ENCODE measurements around the gene SORL1-AS1.
"Not testable (repeated sequence)": the region's sequence is repeated elsewhere in the genome, so short reads cannot be mapped to it uniquely, and the experiment has no call there.

Gene SORL1-AS1

GRCh38 chr11:121410041-121410440 lies 42.7 kb downstream of the SORL1-AS1 start:
- H3K36me3 ChIP-seq (ENCODE audit: control insufficient read depth in 1 of 2, insufficient read depth in 2 of 2, low read length in 1 of 2); H3K4me1 ChIP-seq (ENCODE audit: control insufficient read depth in 1 of 2, insufficient read depth in 2 of 2, low read length in 2 of 2); H3K27me3 ChIP-seq (ENCODE audit: control insufficient read depth in 1 of 2, insufficient read depth in 2 of 2, low read length in 1 of 2); DNase-seq; ATAC-seq (ENCODE audit: low FRiP score); H3K4me3 ChIP-seq (ENCODE audit: low read length in 2 of 2); H3K27ac ChIP-seq (ENCODE audit: low read depth in 1 of 2, low read length in 2 of 2); intact Hi-C loops (cut with DNase I); H3K9me3 ChIP-seq (ENCODE audit: control insufficient read depth, low read length): not testable (repeated sequence)
- 96 to 99% methylated on average over 2 of the region's 2 CpGs for WGBS, 2 donors

DNA sequence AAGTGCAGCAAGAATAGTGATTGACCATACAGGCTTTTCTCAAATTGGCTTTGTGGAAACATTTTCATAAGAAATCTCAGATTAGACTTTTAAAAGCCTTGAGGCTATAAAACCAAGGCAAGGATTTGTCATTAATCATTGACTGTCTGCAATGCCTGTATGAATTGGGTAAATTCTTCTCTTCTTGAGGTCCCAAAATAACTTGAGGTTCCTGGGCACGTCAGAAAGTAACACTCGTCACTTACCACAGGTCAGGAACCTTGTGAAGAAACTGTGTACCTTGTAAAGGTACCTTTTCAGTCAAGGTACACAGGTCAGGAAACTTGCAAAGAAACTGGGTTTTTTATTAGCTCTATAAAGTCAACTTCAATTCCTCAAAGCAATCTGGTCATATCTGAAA lies 43.9 kb downstream of the SORL1-AS1 start:
- whole genome bisulfite sequencing, 2 donors, result 58 to 64% methylated on average over 2 of the region's 2 CpGs
- Histone ChIP-seq H3K9me3 (ENCODE audit: control insufficient read depth, low read length) (no peaks in the 10 kb centered on the region), H3K27ac (ENCODE audit: low read depth in 1 of 2, low read length in 2 of 2) (no peak overlapping the region), H3K4me3 (ENCODE audit: low read length in 2 of 2) (no peak overlapping the region), H3K36me3 (ENCODE audit: control insufficient read depth in 1 of 2, insufficient read depth in 2 of 2, low read length in 1 of 2) (no peaks in the 10 kb centered on the region), H3K4me1 (ENCODE audit: control insufficient read depth in 1 of 2, insufficient read depth in 2 of 2, low read length in 2 of 2) (no peaks in the 10 kb centered on the region), H3K27me3 (ENCODE audit: control insufficient read depth in 1 of 2, insufficient read depth in 2 of 2, low read length in 1 of 2) (no peaks in the 10 kb centered on the region)
- ATAC-seq (ENCODE audit: low FRiP score), result no peak
- intact Hi-C loops (cut with DNase I), result no loop called here
- no peak for DNase-seq

DNA sequence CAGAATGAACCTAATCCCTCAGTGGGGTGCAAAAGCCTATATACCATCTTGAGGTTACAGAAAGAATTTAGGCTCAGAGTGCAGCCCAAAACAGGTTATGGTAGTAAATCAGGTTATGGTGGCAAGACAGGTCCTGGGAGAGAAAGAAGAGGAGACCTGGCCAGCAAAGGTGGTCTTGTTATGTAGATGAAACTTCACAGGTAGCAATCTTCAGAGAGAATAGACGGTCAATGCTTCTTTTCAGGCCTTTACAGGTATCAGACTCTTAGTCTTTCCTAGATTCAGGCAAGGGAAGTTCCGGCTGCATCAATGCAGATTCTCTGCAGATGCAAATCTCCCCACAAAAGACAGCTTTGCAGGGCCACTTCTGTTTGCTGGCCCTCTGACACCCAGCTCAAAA lies 46.5 kb downstream of the SORL1-AS1 start:
- H3K27me3 ChIP-seq (ENCODE audit: control insufficient read depth in 1 of 2, insufficient read depth in 2 of 2, low read length in 1 of 2), result no peaks in the 10 kb centered on the region
- DNase-seq (no peak), ATAC-seq (ENCODE audit: low FRiP score) (no peak)
- WGBS, 2 donors, result 96 to 97% methylated on average over 2 of the region's 2 CpGs
- H3K4me3 ChIP-seq (ENCODE audit: low read length in 2 of 2), result no peak overlapping the region
- H3K27ac ChIP-seq (ENCODE audit: low read depth in 1 of 2, low read length in 2 of 2), result no peak overlapping the region
- H3K9me3 ChIP-seq (ENCODE audit: control insufficient read depth, low read length), result no peaks in the 10 kb centered on the region
- intact Hi-C loops (cut with DNase I), result no loop called here
- H3K4me1 ChIP-seq (ENCODE audit: control insufficient read depth in 1 of 2, insufficient read depth in 2 of 2, low read length in 2 of 2), result no peaks in the 10 kb centered on the region
- no peaks in the 10 kb centered on the region for H3K36me3 ChIP-seq (ENCODE audit: control insufficient read depth in 1 of 2, insufficient read depth in 2 of 2, low read length in 1 of 2)

DNA sequence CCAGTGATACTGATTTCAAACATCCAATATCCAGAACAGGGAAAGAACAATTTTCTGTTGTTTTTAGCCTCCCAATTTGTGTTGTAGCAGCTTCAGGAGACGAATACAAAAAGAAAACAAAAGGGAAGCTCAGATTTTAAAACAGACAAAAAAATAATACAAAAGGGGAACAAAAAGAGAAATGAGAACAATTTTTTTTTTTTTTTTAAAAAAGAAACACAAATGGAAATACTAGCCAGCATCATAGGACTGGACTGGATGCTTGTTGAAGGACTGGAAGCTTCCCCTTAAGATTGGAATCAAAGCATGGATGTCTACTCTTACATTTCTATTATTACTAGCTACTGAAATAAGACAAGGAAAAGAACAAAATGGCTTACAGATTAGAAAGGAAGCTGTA lies 47.1 kb downstream of the SORL1-AS1 start:
- WGBS, 2 donors, result 85 to 90% methylated on average over 1 of the region's 1 CpG
- intact Hi-C loops (cut with DNase I), result no loop called here

DNA sequence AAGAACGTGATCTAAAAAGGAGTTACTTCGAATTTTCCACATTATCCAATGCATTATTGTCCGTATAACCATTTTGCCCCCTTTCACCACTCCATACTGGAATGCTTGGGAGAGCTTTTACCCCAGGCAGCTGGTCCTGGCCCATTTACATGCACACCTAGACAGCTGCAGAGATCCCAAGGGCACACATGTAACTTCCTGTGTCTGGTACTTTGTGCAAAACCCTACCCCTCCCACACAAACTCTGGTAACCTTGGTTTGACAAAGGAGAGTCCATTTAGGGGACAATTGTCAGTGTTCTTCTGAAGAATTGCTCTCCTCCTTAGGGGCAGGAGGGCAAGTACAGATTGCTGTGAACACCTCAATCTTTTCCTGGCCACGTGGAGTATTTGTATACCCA lies 58.0 kb downstream of the SORL1-AS1 start:
- 67 to 89% methylated on average over 4 of the region's 4 CpGs for WGBS, 2 donors
- Histone ChIP-seq H3K4me1 (ENCODE audit: control insufficient read depth in 1 of 2, insufficient read depth in 2 of 2, low read length in 2 of 2) (no peaks in the 10 kb centered on the region), H3K9me3 (ENCODE audit: control insufficient read depth, low read length) (no peaks in the 10 kb centered on the region), H3K36me3 (ENCODE audit: control insufficient read depth in 1 of 2, insufficient read depth in 2 of 2, low read length in 1 of 2) (no peaks in the 10 kb centered on the region), H3K27me3 (ENCODE audit: control insufficient read depth in 1 of 2, insufficient read depth in 2 of 2, low read length in 1 of 2) (no peaks in the 10 kb centered on the region), H3K27ac (ENCODE audit: low read depth in 1 of 2, low read length in 2 of 2) (no peak overlapping the region), H3K4me3 (ENCODE audit: low read length in 2 of 2) (no peak overlapping the region)
- no peak for ATAC-seq (ENCODE audit: low FRiP score)
- intact Hi-C loops (cut with DNase I), result no loop called here
- DNase-seq, result no peak

More for the DNA sequence above, 47.1 kb downstream of the SORL1-AS1 start:
- Histone ChIP-seq H3K27ac (ENCODE audit: low read depth in 1 of 2, low read length in 2 of 2) (no peak overlapping the region), H3K4me3 (ENCODE audit: low read length in 2 of 2) (no peak overlapping the region), H3K9me3 (ENCODE audit: control insufficient read depth, low read length) (no peaks in the 10 kb centered on the region), H3K4me1 (ENCODE audit: control insufficient read depth in 1 of 2, insufficient read depth in 2 of 2, low read length in 2 of 2) (no peaks in the 10 kb centered on the region), H3K27me3 (ENCODE audit: control insufficient read depth in 1 of 2, insufficient read depth in 2 of 2, low read length in 1 of 2) (no peaks in the 10 kb centered on the region), H3K36me3 (ENCODE audit: control insufficient read depth in 1 of 2, insufficient read depth in 2 of 2, low read length in 1 of 2) (no peaks in the 10 kb centered on the region)
- DNase-seq (no peak), ATAC-seq (ENCODE audit: low FRiP score) (no peak)

GRCh38 chr11:121393855-121394254 lies 58.9 kb downstream of the SORL1-AS1 start:
- DNase-seq (no peak), ATAC-seq (ENCODE audit: low FRiP score) (no peak)
- intact Hi-C loops (cut with DNase I), result no loop called here
- Histone ChIP-seq H3K27ac (ENCODE audit: low read depth in 1 of 2, low read length in 2 of 2) (no peak overlapping the region), H3K4me3 (ENCODE audit: low read length in 2 of 2) (no peak overlapping the region), H3K9me3 (ENCODE audit: control insufficient read depth, low read length) (no peaks in the 10 kb centered on the region), H3K4me1 (ENCODE audit: control insufficient read depth in 1 of 2, insufficient read depth in 2 of 2, low read length in 2 of 2) (no peaks in the 10 kb centered on the region), H3K36me3 (ENCODE audit: control insufficient read depth in 1 of 2, insufficient read depth in 2 of 2, low read length in 1 of 2) (no peaks in the 10 kb centered on the region), H3K27me3 (ENCODE audit: control insufficient read depth in 1 of 2, insufficient read depth in 2 of 2, low read length in 1 of 2) (no peaks in the 10 kb centered on the region)
- WGBS, 2 donors, result 95% methylated on average over 4 of the region's 4 CpGs

DNA sequence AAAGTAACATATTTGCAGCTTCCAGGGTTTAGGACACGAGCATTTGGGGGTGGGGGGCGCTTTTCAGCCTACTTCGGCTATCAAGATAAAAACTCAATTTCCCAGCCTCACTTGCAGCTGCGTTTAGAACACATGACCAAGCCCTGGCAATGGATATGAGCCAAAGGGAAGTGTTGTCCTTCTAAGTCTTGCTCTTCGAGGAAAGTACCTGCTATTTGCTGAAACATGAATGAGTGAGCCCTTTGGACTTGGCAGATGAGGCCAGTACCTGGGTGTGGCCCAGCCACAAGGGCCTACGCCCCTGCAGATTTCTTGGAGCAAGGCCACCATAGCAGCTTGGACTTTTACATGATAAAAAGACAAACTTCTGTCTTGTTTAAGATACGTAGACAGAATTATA lies 60.9 kb downstream of the SORL1-AS1 start:
- intact Hi-C loops (cut with DNase I), result no loop called here
- no peaks in the 10 kb centered on the region for H3K27me3 ChIP-seq (ENCODE audit: control insufficient read depth in 1 of 2, insufficient read depth in 2 of 2, low read length in 1 of 2)
- H3K4me1 ChIP-seq (ENCODE audit: control insufficient read depth in 1 of 2, insufficient read depth in 2 of 2, low read length in 2 of 2), result no peaks in the 10 kb centered on the region
- H3K27ac ChIP-seq (ENCODE audit: low read depth in 1 of 2, low read length in 2 of 2), result no peak overlapping the region
- no peaks in the 10 kb centered on the region for H3K36me3 ChIP-seq (ENCODE audit: control insufficient read depth in 1 of 2, insufficient read depth in 2 of 2, low read length in 1 of 2)
- ATAC-seq (ENCODE audit: low FRiP score), result no peak
- no peak overlapping the region for H3K4me3 ChIP-seq (ENCODE audit: low read length in 2 of 2)
- H3K9me3 ChIP-seq (ENCODE audit: control insufficient read depth, low read length), result no peaks in the 10 kb centered on the region
- no peak for DNase-seq
- 89% methylated on average over 7 of the region's 7 CpGs for WGBS, 2 donors

- Histone ChIP-seq H3K4me1 (ENCODE audit: control insufficient read depth in 1 of 2, insufficient read depth in 2 of 2, low read length in 2 of 2) (no peaks in the 10 kb centered on the region), H3K27me3 (ENCODE audit: control insufficient read depth in 1 of 2, insufficient read depth in 2 of 2, low read length in 1 of 2) (no peaks in the 10 kb centered on the region), H3K36me3 (ENCODE audit: control insufficient read depth in 1 of 2, insufficient read depth in 2 of 2, low read length in 1 of 2) (no peaks in the 10 kb centered on the region), H3K27ac (ENCODE audit: low read depth in 1 of 2, low read length in 2 of 2) (no peak overlapping the region), H3K9me3 (ENCODE audit: control insufficient read depth, low read length) (no peaks in the 10 kb centered on the region), H3K4me3 (ENCODE audit: low read length in 2 of 2) (no peak overlapping the region)
- intact Hi-C loops (cut with DNase I), result no loop called here
- WGBS, 2 donors, result 18 to 24% methylated on average over 8 of the region's 8 CpGs
- ATAC-seq (ENCODE audit: low FRiP score) (no peak), DNase-seq (no peak)
These were observed 63.1 kb downstream of the SORL1-AS1 start for GRCh38 chr11:121389651-121390050.

Measured in aorta (tissue), 5 donors.